Fibroblast of the aortic adventitia (primary cell): Measurements from ENCODE around the gene CIITA. TPM values are rescaled to one million over a fixed set of nuclear protein-coding genes. Genes with fewer than 3 reads are reported as not detected.

Experiments used
- DNase-seq: peaks from one replicate; pipeline ENCODE4 v3.0.0-alpha.2; 2010; ENCODE audit warnings: low read depth
- H3K4me3 ChIP-seq: 2 replicates; pipeline ENCODE4 v1.5.1; 2011; ENCODE audit warnings: low read depth, mild to moderate bottlenecking, control low read depth, low read length, moderate library complexity
- total RNA-seq: library from RNA; depleted of rRNA; stranded (reverse); fragments of >200 nt; gene quantifications from 2 replicates; pipeline ENCODE4 v1.2.3, GENCODE V29; 2012; ENCODE audit warnings: low replicate concordance
- TF ChIP-seq, protein P1 (sequence below): IDR thresholded peaks from 2 replicates; pipeline ENCODE4 v1.5.1; 2011; ENCODE audit warnings: mild to moderate bottlenecking, low read length, control low read depth, inconsistent platforms; ENCODE audit not compliant: insufficient read depth

CIITA gene
- total RNA-seq, 1 donor = 1.3 TPM

DNA sequence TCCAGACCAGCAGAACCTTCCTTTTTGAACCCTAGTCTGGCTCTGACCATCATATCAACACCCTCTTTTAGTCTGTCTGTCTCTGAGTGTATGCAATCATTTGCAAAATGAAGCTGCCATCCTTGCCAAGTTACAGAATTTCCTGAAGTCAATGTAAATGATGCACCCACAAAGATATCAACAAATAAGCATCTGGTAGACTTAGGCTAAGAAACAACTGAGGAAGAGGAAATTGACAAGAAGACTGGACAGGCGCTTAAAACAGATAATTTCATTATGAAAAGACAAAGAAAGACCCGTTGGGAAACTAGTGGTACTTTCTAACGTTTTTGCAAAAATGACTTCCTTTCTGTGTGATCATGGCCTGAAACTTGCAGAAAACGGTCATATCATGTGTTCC is 24.7 kb upstream of the CIITA start:
- DNase-seq = no peak
- TF ChIP-seq, protein P1, sequence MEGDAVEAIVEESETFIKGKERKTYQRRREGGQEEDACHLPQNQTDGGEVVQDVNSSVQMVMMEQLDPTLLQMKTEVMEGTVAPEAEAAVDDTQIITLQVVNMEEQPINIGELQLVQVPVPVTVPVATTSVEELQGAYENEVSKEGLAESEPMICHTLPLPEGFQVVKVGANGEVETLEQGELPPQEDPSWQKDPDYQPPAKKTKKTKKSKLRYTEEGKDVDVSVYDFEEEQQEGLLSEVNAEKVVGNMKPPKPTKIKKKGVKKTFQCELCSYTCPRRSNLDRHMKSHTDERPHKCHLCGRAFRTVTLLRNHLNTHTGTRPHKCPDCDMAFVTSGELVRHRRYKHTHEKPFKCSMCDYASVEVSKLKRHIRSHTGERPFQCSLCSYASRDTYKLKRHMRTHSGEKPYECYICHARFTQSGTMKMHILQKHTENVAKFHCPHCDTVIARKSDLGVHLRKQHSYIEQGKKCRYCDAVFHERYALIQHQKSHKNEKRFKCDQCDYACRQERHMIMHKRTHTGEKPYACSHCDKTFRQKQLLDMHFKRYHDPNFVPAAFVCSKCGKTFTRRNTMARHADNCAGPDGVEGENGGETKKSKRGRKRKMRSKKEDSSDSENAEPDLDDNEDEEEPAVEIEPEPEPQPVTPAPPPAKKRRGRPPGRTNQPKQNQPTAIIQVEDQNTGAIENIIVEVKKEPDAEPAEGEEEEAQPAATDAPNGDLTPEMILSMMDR = no peak
- no peak overlapping the region for H3K4me3 ChIP-seq

DNA sequence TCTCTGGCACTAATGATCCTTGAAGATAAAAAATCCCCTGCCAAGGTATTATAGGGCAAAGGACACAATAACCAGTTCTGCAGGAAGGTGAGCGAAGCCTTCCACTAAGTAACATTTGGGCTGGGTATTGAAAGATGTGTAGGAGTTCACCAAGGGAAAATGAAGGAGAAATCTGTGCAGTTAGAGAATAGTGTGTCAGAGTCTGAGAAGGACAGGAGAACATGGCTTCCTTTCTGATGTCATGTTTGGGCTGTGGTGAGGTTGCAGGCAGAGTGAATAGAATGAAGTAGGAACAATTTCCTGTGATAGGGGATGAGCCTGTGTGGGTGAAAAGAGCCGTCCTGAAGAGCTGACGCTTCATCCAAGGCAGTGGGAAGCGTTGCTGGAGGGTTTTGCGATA is 24.1 kb upstream of the CIITA start:
- DNase-seq = no peak
- TF ChIP-seq, protein P1 = no peak

DNA sequence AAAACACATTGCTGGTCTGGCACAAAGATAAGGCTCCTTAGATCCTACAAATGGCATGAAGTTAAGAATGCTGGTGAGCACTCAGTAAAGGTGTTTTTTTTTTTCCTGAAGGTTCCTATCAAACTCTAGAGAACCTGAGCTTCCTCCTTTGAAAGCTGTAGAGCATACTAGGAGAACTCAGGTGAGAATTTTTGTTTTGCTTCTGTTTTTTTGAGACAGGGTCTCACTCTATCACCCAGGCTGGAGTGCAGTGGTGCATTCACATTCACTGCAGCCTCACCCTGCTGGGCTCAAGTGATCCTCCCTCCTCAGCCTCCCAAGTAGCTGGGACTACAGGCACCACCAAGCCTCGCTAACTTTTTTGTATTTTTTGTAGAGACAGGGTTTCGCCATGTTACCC is 21.0 kb upstream of the CIITA start:
- no peak overlapping the region for H3K4me3 ChIP-seq
- TF ChIP-seq, protein P1 = no peak
- no peak for DNase-seq

More for the DNA sequence above, 24.1 kb upstream of the CIITA start:
- no peak overlapping the region for H3K4me3 ChIP-seq

- TF ChIP-seq, protein P1 = no peak
- DNase-seq = no peak
- no peak overlapping the region for H3K4me3 ChIP-seq
Observed at GRCh38 chr16:10858203-10858602, 18.8 kb upstream of the CIITA start.

GRCh38 chr16:10859020-10859419 is 18.0 kb upstream of the CIITA start:
- TF ChIP-seq, protein P1 = no peak
- no peak for DNase-seq
- H3K4me3 ChIP-seq = no peak overlapping the region

DNA sequence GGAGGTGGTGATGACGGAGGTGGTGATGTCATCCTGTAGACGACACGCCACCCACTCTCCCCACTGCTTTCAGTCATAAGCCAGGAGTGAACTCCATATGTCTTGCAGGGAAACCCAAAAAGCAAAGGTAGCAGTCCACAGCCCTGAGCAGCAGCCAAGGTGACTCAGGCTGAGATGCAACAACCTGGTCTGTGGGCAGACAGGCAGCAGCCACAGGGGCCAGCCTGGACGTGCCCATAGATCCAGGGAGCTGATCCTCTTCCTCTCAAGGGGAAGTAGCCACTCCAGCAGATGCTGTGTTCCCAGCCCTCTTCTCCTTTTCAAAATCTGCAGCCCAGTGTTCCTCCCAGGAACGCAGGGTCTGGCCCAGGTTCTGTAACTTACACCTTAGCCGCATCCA is 17.3 kb upstream of the CIITA start:
- no peak for DNase-seq
- TF ChIP-seq, protein P1 = no peak
- no peak overlapping the region for H3K4me3 ChIP-seq

DNA sequence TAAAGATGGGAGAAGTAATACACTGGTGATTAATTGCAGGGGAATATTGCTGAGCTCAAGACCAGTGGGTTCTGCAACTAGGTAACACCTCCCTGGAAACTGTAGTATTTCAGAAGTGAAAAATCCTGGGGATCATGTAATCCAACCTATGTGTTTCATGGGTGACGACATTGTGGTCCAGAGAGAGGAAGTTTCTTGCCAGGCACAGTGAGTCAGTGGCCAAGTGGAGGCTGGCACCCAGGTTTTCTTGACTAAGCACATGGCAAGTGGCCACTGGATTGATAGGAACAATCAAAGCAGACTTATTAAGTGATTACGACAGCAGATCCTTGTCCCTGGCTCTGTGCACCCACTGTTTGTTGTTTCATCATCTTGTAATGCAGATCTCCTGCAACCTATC is 14.6 kb upstream of the CIITA start:
- H3K4me3 ChIP-seq = no peak overlapping the region
- peak; percentile 81 for DNase-seq
- TF ChIP-seq, protein P1 = no peak
